H9 (cell line): ENCODE measurements around the gene CRY1. TPM values are rescaled to one million over a fixed set of nuclear protein-coding genes. Genes with fewer than 3 reads are reported as not detected.

Source experiments
- DNase-seq: peaks from one replicate; pipeline ENCODE4 v3.0.0-alpha.2; 2017
- H2AFZ ChIP-seq: one replicate; pipeline ENCODE4 v1.6.1; 2013; ENCODE audit warnings: mild to moderate bottlenecking, low read length, control low read depth, moderate library complexity
- H2AK5ac ChIP-seq: 2 replicates; pipeline ENCODE4 v1.6.1; 2013; ENCODE audit warnings: low read length, control low read depth, mixed read lengths; ENCODE audit not compliant: insufficient read length
- H2BK120ac ChIP-seq: one replicate; pipeline ENCODE4 v1.6.1; 2013; ENCODE audit warnings: low read depth, mild to moderate bottlenecking, low read length, control low read depth, inconsistent platforms; ENCODE audit not compliant: poor library complexity, severe bottlenecking
- H2BK12ac ChIP-seq: 2 replicates; pipeline ENCODE4 v1.6.1; 2013; ENCODE audit warnings: low read length, control low read depth, mixed read lengths, low read depth; ENCODE audit not compliant: insufficient read length
- H2BK15ac ChIP-seq: 2 replicates; pipeline ENCODE4 v1.6.1; 2013; ENCODE audit warnings: low read depth, low read length, control low read depth
- H2BK20ac ChIP-seq: one replicate; pipeline ENCODE4 v1.6.1; 2013; ENCODE audit warnings: low read depth, mild to moderate bottlenecking, low read length, control low read depth, inconsistent platforms; ENCODE audit not compliant: poor library complexity, severe bottlenecking
- H2BK5ac ChIP-seq: 2 replicates; pipeline ENCODE4 v1.6.1; 2013; ENCODE audit warnings: low read length, control low read depth, mixed read lengths; ENCODE audit not compliant: insufficient read length
- H3K14ac ChIP-seq: 2 replicates; pipeline ENCODE4 v1.6.1; 2013; ENCODE audit warnings: low read length, control low read depth; ENCODE audit not compliant: insufficient read depth
- H3K18ac ChIP-seq: 2 replicates; pipeline ENCODE4 v1.6.1; 2013; ENCODE audit warnings: low read depth, mild to moderate bottlenecking, mixed read lengths, low read length, control low read depth; ENCODE audit not compliant: insufficient read length
- H3K23ac ChIP-seq: 2 replicates; pipeline ENCODE4 v1.6.1; 2013; ENCODE audit warnings: low read length, control low read depth, mixed read lengths, low read depth; ENCODE audit not compliant: insufficient read length
- H3K23me2 ChIP-seq: 2 replicates; pipeline ENCODE4 v1.6.1; 2013; ENCODE audit warnings: low read depth, mild to moderate bottlenecking, mixed read lengths, low read length, control low read depth; ENCODE audit not compliant: insufficient read length, poor library complexity, severe bottlenecking
- H3K27ac ChIP-seq: 2 replicates; pipeline ENCODE4 v1.5.1; 2013; ENCODE audit warnings: low read length, control low read depth, mixed read lengths, low read depth; ENCODE audit not compliant: insufficient read length
- H3K27me3 ChIP-seq: 2 replicates; pipeline ENCODE4 v1.6.1; 2013; ENCODE audit warnings: low read length, control low read depth, inconsistent platforms; ENCODE audit not compliant: insufficient read depth
- H3K4ac ChIP-seq: 2 replicates; pipeline ENCODE4 v1.6.1; 2013; ENCODE audit warnings: low read depth, mild to moderate bottlenecking, control low read depth, inconsistent platforms, low read length, moderate library complexity
- H3K4me1 ChIP-seq: 2 replicates; pipeline ENCODE4 v1.6.1; 2013; ENCODE audit warnings: low read length, control low read depth, inconsistent platforms; ENCODE audit not compliant: insufficient read depth
- H3K4me2 ChIP-seq: 2 replicates; pipeline ENCODE4 v1.6.1; 2013; ENCODE audit warnings: low read length, control low read depth, mixed read lengths; ENCODE audit not compliant: insufficient read length, insufficient read depth
- H3K56ac ChIP-seq: 2 replicates; pipeline ENCODE4 v1.6.1; 2013; ENCODE audit warnings: low read depth, mild to moderate bottlenecking, mixed read lengths, low read length, control low read depth; ENCODE audit not compliant: insufficient read length
- H3K79me1 ChIP-seq: 2 replicates; pipeline ENCODE4 v1.6.1; 2013; ENCODE audit warnings: low read depth, mild to moderate bottlenecking, moderate library complexity, low read length, control low read depth, inconsistent platforms; ENCODE audit not compliant: insufficient read depth, poor library complexity, severe bottlenecking
- H3K79me2 ChIP-seq: 2 replicates; pipeline ENCODE4 v1.6.1; 2013; ENCODE audit warnings: low read length, control low read depth, inconsistent platforms; ENCODE audit not compliant: insufficient read depth
- H3K9ac ChIP-seq: 2 replicates; pipeline ENCODE4 v1.6.1; 2013; ENCODE audit warnings: low read length, control low read depth, mixed read lengths; ENCODE audit not compliant: insufficient read length; ENCODE audit errors: extremely low read depth
- H3K9me3 ChIP-seq: one replicate; pipeline ENCODE4 v1.6.1; 2013; ENCODE audit warnings: low read depth, low read length, inconsistent platforms; ENCODE audit not compliant: control insufficient read depth
- H3T11ph ChIP-seq: one replicate; pipeline ENCODE4 v1.6.1; 2013; ENCODE audit warnings: mild to moderate bottlenecking, low read length, control low read depth, inconsistent platforms
- H4K20me1 ChIP-seq: one replicate; pipeline ENCODE4 v1.6.1; 2013; ENCODE audit not compliant: control insufficient read depth, insufficient read length, insufficient read depth
- H4K5ac ChIP-seq: 2 replicates; pipeline ENCODE4 v1.6.1; 2013; ENCODE audit warnings: low read depth, mild to moderate bottlenecking, mixed read lengths, low read length, control low read depth; ENCODE audit not compliant: insufficient read length
- H4K8ac ChIP-seq: replicated peaks from 2 replicates; pipeline ENCODE4 v1.6.1; 2013; ENCODE audit warnings: low read length, control low read depth, mixed read lengths, low read depth; ENCODE audit not compliant: insufficient read length
- H4K91ac ChIP-seq: 2 replicates; pipeline ENCODE4 v1.6.1; 2013; ENCODE audit warnings: low read depth, mild to moderate bottlenecking, moderate library complexity, mixed read lengths, low read length, control low read depth; ENCODE audit not compliant: insufficient read length
- H3K27ac Mint-ChIP-seq, 3 experiments: 2 replicates in 2 of 3; 3 replicates in 1 of 3; pipeline ENCODE4 v1.8.0; 2020 to 2021; ENCODE audit warnings: mixed read lengths in 3 of 3, mild to moderate bottlenecking in 1 of 3, moderate library complexity in 1 of 3
- H3K27me3 Mint-ChIP-seq: 2 replicates; pipeline ENCODE4 v1.8.0; 2021; ENCODE audit warnings: low read depth, mild to moderate bottlenecking, moderate library complexity, mixed read lengths
- H3K36me3 Mint-ChIP-seq, 3 experiments: 2 replicates in 2 of 3; 3 replicates in 1 of 3; pipeline ENCODE4 v1.8.0; 2020 to 2021; ENCODE audit warnings: low read depth in 3 of 3, mixed read lengths in 3 of 3; ENCODE audit not compliant: insufficient read depth in 1 of 3
- H3K4me1 Mint-ChIP-seq, 2 experiments: 2 replicates each; pipeline ENCODE4 v1.8.0; 2020; ENCODE audit warnings: mixed read lengths in 2 of 2
- H3K4me3 Mint-ChIP-seq, 2 experiments: 2 replicates in 1 of 2; 3 replicates in 1 of 2; pipeline ENCODE4 v1.8.0; 2020 to 2021; ENCODE audit warnings: mild to moderate bottlenecking in 2 of 2, mixed read lengths in 2 of 2, moderate library complexity in 1 of 2
- H3K9me3 Mint-ChIP-seq, 2 experiments: 2 replicates in 1 of 2; 3 replicates in 1 of 2; pipeline ENCODE4 v1.8.0; 2020; ENCODE audit warnings: mild to moderate bottlenecking in 2 of 2, mixed read lengths in 2 of 2, moderate library complexity in 1 of 2
- CTCF ChIP-seq: fragments of 200-600 bp; sonication (generic); conservative IDR thresholded peaks from 3 replicates; pipeline ENCODE4 v1.8.0; 2021; ENCODE audit warnings: antibody characterized with exemption, mild to moderate bottlenecking
- WGBS: extraction: QIAGEN DNeasy Blood & Tissue Kit; methylation state at CpG from one replicate; pipeline ENCODE4 v1.1.7; 2013; ENCODE audit warnings: missing lambda C conversion rate, low lambda C conversion rate, mixed read lengths; ENCODE audit not compliant: insufficient read length; ENCODE audit errors: extremely low coverage; 5-methylcytosine and 5-hydroxymethylcytosine counted together
- total RNA-seq: library from RNA; stranded (reverse); gene quantifications from 2 replicates; pipeline ENCODE4 v1.2.1, GENCODE V29; 2021

CRY1 gene
- total RNA-seq, 1 experiment from 2014 or later = 23.5 TPM

GRCh38 chr12:107106241-107107025 lies 13.1 kb upstream of the CRY1 start:
- Mint-ChIP-seq H3K9me3 (no peaks in the 10 kb centered on the region), H3K27ac (no peak overlapping the region), H3K4me1 (peaks cover 11 to 12% of the 10 kb centered on the region in 2 experiments), H3K4me3 (no peak overlapping the region), H3K27me3 (no peaks in the 10 kb centered on the region; the same call in 1 of the 2 replicates), H3K36me3 (no peaks in the 10 kb centered on the region)
- no peak overlapping the region for H3T11ph ChIP-seq
- no peak overlapping the region for H3K4me2 ChIP-seq
- H3K23ac ChIP-seq = no peak overlapping the region
- WGBS = no CpG with 5 or more reads among the region's 5 CpGs
- no peak overlapping the region for H2BK20ac ChIP-seq
- H3K56ac ChIP-seq = no peak overlapping the region
- no peaks in the 10 kb centered on the region for H3K79me2 ChIP-seq
- no peak overlapping the region for H2AK5ac ChIP-seq
- no peak overlapping the region for H3K14ac ChIP-seq
- no peaks in the 10 kb centered on the region for H3K79me1 ChIP-seq
- H4K20me1 ChIP-seq = no peaks in the 10 kb centered on the region
- no peak overlapping the region for H2BK5ac ChIP-seq
- no peak overlapping the region for H3K18ac ChIP-seq
- H4K91ac ChIP-seq = no peak overlapping the region
- H3K9me3 ChIP-seq = no peaks in the 10 kb centered on the region
- H4K8ac ChIP-seq = no peak overlapping the region
- H2BK12ac ChIP-seq = no peak overlapping the region
- H2BK120ac ChIP-seq = no peak overlapping the region
- 0 out of 2 replicates have a peak, but pooled peaks cover 2% of the 10 kb centered on the region for H3K4me1 ChIP-seq
- H3K4ac ChIP-seq = no peak overlapping the region
- no peak overlapping the region for H3K27ac ChIP-seq
- no peak overlapping the region for H2BK15ac ChIP-seq
- no peak overlapping the region for H4K5ac ChIP-seq
- TF ChIP-seq CTCF = no peak
- no peaks in the 10 kb centered on the region for H3K27me3 ChIP-seq
- no peak overlapping the region for H2AFZ ChIP-seq
- no peak for DNase-seq
- H3K9ac ChIP-seq = no peak overlapping the region
- H3K23me2 ChIP-seq = no peaks in the 10 kb centered on the region
